HG02759 (cell line): ENCODE measurements around the gene FKBP5.
"Not testable (repeated sequence)": the region's sequence is repeated elsewhere in the genome, so short reads cannot be mapped to it uniquely, and the experiment has no call there.

ENCODE experiments used
- ATAC-seq: cut with Tn5 transposase; IDR thresholded peaks from one replicate; pipeline ENCODE4 v1.9.1; 2021; ENCODE audit warnings: mild to moderate bottlenecking, moderate library complexity; ENCODE audit not compliant: unreplicated experiment

Gene FKBP5

DNA sequence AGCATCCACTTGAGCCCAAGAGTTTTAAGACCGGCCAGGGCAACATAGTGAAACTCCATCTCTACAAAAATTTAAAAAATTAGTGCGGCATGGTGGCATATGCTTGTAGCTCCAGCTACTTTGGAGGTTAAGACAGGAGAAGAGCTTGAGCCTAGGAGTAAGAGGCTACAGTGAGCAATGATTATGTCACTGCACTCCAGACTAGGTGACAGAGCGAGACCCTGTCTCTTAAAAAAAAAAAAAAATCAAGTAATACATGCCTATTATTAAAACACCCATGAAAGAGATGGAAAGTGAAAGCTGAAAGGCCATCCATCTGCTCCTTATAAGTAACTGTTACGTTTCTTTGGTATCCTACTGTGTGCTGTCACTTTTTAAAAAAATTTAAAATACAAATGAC, 66.4 kb downstream of the FKBP5 start:
- no peak for ATAC-seq

DNA sequence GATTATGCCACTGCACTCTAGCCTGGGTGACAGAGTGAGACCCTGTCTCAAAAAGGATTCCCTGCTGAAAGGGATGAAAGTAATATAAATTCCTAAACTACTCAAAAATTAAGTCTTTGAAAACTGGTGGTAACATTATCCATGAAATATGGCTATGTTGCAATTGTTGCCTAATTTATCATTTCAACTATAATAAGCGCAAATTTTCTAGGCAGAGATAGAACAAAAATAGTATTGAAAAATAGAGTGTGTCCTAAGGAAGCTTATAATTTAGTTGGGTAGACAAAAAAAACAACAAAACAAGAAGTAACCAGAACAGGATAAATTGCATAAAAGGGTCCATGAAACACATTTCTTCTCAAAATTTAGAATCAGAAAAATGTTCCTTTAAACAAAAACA, 68.0 kb downstream of the FKBP5 start:
- ATAC-seq: no peak

DNA sequence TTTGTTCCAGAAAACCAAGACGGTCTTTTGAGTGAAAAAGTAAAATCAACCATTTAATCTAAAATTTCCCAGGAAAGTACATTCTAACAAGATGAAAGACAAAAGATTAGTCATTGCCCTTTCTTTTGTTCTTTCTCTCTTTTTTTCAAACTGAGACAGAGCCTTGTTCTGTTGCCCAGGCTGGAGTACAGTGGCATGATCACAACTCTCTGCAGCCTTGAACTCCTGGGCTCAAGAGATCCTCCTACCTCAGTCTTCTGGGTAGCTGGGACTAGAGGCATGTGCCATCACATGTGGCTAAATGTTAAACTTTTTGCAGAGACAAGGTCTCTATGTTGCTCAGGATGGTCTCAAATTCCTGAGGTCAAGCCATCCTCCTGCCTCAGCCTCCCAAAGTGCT, 75.0 kb downstream of the FKBP5 start:
- no peak for ATAC-seq

DNA sequence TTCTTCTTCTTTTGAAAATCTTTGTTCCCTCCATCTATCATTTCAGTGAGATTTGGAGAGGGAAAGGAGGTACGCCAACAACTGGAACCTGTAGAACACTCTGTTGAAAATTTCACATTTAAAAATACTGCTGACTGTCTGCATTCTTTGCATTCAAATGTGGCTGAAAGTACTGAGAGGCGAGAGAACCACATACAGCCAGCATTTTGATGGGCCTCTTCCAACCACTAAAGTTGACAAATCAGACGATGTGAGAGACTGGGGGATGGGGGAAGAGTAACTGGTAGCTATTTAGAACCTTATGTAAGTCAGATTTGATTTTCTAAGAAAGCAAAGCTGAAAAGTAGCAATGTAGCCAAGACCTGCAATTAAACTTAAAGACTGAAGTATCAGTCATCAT, 77.5 kb downstream of the FKBP5 start:
- ATAC-seq: no peak

DNA sequence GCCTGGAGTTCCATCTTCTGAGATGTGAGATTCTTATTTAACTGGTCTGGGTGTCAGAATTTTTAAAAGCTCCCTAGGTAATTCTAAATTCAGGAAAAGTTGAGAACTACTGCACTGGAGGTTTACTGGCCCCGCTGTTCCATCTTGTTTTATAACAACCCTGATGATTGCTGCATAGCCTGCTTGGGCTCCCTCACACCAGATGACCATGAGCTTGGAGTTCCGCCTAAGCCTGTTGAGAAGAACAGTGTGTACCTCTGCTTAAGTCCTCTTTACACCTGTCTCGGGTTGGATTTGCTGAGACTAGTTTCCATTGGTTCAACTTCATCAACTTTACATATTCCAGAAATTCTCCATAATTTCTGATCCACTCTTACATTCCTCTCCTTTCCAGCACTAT, 77.9 kb downstream of the FKBP5 start:
- no peak for ATAC-seq

DNA sequence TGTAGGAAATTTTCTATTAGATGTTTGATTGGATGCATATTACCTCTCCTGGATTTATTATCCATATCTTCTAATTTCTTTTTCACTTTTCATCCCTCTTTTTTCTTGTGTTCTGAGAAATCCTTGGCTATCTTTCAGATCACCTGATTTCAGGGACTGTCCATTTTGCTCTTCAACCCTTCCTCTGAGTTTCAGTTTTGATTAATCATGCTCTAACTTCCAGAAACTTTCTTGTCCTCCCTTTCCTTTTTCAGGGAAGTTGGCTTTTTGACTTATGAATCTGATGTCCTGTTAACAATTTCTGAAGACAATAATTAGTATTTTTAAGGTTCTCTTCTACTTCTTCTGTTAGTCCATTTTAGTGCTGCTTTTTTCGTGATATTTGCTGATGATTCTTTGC, 79.1 kb downstream of the FKBP5 start:
- ATAC-seq: no peak

DNA sequence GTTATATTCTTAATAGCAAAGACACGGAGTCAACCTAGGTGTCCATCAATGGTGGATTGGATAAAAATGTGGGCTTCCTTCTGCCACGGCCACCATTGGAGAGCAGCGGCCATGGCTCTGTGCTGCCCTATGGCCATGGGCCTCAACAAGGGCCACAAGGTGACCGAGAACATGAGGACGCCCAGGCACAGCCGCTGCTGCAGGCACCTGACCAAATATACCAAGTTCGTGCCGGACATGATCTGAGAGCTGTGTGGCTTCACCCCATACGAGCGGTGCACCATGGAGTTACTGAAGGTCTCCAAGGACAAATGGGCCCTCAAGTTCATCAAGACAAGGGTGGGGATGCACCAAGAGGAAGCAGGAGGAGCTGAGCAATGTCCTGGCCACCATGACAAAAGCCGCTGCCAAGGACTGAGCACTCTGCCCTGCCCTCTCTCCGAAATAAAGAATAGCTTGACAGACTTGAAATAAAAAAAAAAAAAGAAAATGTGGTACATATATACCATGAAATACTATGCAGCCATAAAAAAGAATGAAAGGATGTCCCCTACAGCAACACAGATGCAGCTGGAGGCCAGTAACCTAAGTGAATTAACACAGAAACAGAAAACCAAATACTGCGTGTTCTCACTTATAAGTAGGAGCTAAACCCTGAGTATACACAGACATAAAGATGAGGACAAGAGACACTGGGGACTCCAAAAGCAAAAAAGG, 81.0 kb downstream of the FKBP5 start:
- ATAC-seq: no peak

DNA sequence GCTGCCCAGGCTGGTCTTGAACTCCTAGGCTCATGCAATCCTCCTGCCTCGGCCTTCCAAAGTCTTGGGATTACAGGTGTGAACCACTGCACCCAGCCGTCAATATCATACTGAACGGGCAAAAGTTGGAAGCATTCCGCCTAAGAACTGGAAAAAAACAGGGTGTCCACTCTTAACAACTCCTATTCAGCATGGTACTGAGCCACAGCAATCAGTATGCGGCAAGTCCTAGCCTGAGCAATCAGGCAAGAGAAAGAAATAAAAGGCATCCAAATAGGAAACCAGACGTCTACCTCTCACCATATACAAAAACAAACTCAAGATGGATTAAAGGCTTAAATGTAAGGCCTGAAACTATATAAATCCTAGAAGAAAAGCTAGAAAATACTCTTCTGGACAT, 83.1 kb downstream of the FKBP5 start:
- ATAC-seq: no peak

DNA sequence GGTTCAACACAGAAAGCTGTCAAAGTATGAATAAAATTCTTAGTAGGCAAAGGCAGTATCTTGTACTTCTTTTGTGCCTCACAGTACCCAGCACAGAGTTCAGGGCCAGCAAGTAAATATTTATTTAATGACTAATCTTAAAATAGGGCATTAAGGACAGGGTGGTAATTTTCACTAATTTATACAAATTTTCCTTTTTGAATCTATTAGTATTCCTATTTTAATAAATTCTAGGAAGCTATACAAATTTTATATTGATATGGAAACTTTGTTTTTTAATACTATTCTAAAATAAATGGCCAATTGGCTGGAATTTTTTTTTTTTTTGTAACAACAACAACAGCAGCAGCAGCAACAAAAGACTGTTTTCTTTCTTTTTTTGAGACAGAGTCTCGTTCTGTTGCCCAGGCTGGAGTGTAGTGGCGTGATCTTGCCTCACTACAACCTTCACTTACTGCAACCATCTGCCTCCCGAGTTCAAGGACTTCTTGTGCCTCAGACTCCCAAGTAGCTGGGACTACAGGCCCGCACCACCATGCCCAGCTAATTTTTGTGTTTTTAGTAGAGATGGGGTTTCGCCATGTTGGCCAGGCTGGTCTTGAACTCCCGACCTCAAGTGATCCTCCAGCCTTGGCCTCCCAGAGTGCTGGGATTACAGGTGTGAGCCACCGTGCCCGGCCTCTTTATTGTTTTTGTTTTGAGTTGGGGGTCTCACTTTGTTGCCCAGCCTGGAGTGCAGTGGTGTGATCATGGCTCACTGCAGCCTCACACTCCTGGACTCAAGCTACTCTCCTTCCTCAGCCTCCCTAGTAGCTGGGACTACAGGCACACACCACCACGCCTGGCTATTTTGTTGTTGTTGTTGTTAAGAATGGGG, 85.2 kb downstream of the FKBP5 start:
- no peak for ATAC-seq

DNA sequence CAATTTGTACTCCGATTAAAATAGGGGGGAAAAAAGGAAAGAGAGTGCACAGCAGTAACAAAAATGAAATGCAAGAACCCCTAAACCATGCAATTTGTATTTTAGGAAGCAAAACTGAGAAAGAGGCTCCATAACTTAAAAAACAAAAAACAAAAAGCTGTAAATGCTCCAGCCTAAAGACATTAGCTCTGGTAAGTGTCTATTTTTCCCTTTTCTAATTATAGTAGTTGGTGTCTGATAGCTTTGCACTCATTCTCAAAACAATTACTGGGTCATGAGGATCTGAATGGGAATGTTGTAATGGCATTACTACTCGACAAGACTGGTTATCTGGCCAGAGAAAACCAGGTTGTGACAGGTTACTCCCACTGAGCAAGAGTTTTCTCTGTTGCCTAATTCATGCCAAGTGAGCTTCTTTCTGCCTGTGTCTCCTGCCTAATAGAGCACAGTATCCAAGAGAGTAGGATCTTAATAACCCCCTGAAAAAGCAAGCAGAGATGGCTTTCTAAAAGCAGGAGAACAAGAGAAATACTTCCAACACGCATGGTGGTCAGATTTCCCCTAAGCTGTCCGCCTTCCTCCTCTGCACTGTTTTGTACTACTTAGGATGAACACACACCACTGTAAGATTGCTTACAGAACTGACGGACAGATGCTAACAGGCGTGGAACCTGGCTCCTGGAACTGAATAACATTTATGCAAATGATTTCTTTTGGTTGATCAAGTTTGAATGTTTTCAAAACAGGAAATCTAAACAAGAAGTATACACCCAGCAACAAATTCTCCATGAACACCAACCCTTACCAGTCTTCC, 86.4 kb downstream of the FKBP5 start:
- ATAC-seq: no peak

DNA sequence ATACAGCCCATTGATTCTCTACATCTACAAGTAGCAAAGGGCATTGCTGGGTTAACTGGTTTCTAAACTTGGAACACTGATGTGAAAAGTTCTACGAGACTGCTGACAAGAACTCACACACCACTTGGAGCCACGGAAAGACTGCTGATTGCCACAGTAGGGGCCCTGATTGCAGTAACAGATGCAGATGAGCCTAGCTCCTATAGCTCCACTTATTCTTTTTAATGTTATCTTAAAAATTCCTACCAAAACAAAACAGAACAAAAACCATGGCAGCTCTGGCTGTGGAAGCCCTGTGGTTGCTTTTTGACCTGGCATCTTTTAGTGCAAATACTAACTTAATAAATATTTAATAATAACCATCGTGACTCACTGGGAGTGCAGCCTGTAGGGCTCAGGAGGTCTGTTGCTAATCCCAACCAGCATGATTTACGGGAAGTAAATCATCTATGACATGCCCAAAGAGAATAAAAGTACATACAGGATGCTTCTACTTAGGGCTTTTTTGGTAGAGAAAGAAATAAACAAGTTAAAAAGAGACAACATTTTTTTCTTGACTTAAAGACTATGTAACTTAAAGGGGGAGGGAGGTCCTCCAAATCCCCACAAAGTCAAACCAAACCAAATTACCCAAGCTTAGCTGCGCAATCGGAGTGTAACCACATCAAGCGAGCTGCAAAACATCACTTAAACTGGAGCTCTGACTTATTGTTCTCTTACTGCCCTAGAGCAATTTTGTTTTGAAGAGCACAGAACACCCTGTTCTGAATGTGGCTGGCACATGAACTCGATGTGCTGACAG, 87.2 kb downstream of the FKBP5 start:
- no peak for ATAC-seq

DNA sequence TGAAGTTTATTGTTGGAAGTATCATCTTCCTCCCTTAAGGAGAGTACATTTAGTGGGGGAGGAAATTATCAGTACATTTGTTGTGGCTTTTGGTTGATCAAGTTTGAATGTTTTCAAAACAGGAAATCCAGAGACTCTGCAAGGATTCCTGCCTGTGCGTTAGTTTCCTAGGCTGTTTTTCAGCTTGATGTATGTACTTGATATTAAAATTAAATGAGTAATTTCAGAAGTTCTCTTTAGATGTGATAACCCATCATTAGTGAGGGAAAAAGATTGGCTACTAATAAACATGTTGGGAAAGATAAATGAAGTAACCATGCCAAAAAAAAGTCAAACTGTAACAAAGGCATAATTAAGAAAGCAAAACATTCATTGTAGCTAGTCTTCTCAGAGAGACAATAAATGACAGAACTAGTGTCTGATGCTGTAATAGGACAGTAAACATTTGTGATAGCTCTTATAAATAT, 88.0 kb downstream of the FKBP5 start:
- ATAC-seq: no peak

DNA sequence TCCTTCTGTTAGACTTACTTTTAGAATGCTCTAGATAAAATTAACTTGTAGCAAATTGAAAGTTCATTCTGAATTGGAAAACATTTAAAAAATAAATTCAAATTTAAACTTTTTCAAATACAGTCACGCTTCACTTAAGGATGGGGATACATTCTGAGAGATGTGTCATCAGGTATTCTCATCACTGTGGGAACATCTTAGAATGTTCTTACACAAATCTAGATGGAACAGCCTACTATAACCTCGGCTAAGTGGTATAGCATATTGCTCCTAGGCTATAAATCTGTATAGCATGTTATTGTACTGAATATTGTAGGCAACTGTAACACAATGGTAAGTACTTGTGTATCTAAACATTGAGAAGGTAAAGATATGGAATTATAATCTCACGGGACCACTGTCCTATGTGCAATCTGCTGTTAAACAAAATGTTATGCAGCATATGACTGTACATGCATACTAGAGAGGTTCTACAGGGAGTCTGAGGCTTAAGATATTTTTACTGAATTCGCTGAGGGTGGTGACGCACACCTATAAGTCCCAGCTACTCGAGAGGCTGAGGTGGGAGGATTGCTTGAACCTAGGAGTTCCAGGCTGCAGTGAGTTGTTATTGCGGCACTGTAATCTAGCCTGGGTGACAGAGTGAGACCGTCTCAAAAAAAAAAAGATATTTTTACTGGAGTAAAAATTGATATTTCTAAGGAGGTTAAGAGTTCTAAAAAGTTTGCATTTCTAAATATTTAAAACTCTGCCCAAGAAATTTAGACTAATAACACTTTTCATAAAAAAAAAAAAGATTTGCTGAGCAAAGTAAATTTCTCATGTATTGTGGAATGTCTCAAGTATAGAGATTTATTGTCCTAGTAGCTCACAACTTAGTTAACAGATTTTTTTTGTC, 88.7 kb downstream of the FKBP5 start:
- no peak for ATAC-seq

DNA sequence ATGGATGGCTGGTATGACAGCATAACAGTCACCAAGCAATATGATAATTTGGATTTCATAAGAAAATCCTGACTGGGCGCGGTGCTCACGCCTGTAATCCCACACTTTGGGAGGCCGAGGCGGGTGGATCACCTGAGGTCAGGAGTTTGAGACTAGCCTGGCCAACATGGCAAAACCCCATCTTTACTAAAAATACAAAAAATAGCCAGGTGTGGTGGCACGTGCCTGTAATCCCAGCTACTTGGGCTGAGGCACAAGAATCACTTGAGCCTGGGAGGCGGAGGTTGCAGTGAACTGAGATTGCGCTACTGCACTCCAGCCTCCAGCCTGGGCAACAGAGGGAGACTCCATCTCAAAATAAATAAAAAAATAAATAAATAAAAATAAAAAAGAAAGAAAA, 90.1 kb downstream of the FKBP5 start:
- ATAC-seq: not testable (repeated sequence)

DNA sequence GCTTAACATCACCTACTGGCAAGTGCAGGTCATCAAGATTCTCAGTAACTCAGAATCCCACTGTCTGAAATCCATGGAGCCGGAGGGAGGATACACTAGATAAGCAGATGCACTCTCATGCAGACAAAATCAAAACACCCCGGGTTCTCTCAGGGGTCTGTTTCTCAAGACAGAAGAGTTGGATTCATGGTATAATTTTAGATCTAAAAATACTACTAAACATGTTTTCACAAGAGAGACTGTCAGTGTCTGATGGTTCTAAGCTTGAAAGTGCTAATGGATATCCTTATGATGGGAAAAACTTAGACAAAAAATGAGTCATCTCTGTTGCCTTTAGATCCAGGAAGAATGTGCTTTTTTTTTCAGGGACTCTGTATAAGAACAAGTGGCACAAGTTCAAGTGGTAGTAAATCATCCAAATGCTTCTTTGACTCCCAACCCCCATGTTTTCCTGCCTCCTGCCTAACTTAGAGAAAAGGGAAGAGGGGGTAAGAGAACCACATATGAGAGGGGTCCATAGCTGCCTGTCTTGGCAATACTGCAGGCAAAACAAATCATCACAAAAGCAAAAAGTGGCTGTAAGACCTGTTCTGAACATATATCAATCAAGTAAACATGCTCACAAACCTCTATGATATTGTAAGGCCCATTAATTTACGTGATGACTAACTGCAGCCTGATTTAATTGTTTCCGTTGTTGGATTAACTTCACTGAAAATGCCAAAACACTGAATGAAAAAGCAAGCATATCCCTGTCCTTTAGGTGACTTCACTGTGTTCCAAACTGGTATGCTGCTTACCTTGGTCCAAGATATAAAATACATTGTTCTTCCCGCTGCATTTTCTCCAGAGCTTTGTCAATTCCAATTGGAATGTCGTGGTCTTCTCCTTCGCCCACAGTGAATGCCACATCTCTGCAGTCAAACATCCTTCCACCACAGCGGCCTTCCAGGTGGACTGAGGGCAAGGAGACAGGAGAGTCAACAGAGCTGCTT, 92.0 kb downstream of the FKBP5 start:
- no peak for ATAC-seq

DNA sequence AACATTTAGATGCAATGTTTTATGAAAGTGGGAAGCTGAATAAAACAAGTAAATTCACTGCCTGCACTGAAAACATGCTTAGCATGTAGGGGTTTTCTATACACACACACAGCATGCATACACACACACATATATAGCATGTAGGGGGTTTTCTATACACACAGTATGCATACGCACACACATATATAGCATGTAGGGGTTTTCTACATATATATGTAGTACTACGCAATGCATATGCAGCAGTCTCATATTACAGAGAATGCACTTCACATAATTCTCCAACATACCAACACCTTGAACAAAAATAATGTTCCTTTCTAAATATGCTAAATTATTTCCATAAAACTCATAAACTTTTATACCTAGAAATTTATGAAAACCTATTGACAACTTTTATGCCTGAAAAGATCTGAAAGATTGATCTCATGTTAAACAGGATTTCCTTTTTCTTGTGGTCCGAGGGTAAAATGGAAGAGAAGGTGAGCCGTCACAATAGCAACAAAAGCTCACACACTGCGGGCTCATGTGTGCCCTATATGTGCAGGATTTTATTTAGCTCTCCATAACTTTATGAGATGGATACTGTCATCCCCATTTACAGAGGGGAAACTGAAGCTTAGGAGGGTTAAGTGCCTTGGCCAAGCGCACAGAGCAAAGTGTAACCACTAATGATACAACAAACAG, 94.1 kb downstream of the FKBP5 start:
- no peak for ATAC-seq

DNA sequence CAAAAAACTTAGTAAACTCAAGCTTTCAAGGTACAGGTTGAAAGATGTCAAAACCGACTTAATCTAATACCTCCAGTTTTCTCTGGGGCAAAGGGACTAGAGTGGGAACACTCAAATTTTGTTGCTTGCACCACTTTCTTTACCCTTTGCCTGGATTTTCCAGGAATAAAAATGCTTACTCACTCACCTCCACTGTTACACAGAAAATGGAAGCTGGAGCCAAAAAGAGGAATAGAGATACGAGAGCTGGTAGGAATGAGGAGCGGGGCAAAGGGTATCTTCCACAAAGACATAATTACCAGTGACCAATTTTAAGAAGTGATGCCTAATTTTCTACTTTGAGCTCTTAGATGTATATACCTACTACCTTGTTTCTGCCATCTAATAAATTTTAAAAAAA, 96.5 kb downstream of the FKBP5 start:
- no peak for ATAC-seq

DNA sequence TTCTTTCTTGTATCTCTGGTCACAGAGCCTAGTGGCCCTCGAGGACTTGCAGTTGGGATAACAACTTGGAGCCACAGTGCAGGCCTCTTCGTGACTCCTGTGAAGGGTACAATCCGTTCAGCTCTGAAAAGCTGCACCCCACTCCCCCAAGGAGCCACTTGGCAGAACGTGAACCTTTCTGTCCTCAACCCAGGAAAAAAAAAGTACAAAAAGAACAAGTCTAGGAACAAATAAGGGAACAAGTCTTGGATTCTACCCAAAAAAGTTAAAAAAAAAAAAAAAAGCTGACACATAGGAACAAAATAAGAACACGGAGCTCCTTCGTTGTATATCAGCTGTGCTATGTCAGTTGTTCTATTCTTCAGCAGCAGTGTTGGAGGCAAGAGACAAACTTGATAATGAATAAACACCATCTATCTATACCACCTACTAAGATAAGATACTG, 98.1 kb downstream of the FKBP5 start:
- ATAC-seq: no peak
